Tongue (tissue), 2 donors: ENCODE results near the gene FAM81B. TPM values are rescaled to one million over a fixed set of nuclear protein-coding genes. Genes with fewer than 3 reads are reported as not detected.

Experiments
- DNase-seq: peaks from one replicate; pipeline ENCODE4 v3.0.0-alpha.2; 2015
- total RNA-seq: library from RNA; depleted of rRNA; stranded (reverse); fragments of >200 nt; gene quantifications from one replicate; pipeline ENCODE4 v1.2.3, GENCODE V29; 2014

Gene FAM81B
- total RNA-seq, 1 donor from 2014 or later: not detected

DNA sequence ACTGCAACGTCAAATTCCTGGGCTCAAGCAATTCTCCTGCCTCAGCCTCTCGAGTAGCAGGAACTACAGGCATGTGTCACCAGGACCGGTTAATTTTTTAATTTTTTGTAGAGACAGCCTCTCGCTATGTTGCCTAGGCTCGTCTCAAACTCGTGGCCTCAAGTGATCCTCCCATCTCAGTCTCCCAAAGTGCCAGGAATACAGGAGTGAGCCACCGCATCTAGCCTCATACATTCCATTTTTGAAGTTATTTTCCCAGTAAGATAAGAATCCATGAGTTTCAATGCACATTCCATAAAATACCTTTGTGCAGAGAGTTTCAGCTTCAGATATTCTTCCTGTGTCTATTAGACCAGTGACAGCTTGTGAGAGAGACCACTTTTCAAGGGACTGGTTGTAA lies 93.3 kb downstream of the FAM81B start:
- DNase-seq: no peak

DNA sequence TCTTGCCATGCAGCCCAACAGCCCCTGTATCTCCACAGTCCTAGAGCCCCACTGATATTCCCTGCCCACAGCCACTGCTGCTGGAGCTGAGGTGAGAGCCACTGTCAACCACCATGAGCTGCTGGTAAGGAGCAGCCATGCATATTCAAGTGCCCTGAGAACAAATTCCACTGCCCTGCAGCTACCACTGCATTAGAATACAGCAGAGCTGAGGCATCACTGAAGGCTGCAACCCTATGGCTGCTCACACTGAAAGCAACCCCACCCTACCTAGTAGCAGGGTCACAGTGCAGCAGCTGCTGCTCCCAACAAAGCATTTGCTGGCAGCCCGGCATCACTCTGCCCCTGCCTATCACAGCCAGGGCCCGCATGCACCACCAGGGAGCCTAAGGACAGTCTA lies 95.0 kb downstream of the FAM81B start:
- no peak for DNase-seq

- DNase-seq: no peak
Observed at GRCh38 chr5:95487880-95488279, 96.7 kb downstream of the FAM81B start.

Other genes with a start within 250 kb of the FAM81B start
- 41.4 TPM for gene MCTP1, start 106.3 kb upstream of the FAM81B start, total RNA-seq
- 153 TPM for gene SKIC3, start 163.6 kb downstream of the FAM81B start, total RNA-seq
- 11.0 TPM for gene ARSK, start 163.7 kb downstream of the FAM81B start, total RNA-seq
- not detected for gene GPR150, start 228.7 kb downstream of the FAM81B start, total RNA-seq